GM12874 (cell line): ENCODE results near the gene MPG.

Source experiments
- TF ChIP-seq, protein P1 (sequence below): IDR thresholded peaks from 2 replicates; pipeline ENCODE4 v1.5.1; 2011; ENCODE audit warnings: low read depth, mild to moderate bottlenecking, control low read depth, low read length, moderate library complexity; ENCODE audit not compliant: insufficient read depth

Gene MPG

GRCh38 chr16:122361-122760, 44.3 kb downstream of the MPG start:
- TF ChIP-seq, protein P1, sequence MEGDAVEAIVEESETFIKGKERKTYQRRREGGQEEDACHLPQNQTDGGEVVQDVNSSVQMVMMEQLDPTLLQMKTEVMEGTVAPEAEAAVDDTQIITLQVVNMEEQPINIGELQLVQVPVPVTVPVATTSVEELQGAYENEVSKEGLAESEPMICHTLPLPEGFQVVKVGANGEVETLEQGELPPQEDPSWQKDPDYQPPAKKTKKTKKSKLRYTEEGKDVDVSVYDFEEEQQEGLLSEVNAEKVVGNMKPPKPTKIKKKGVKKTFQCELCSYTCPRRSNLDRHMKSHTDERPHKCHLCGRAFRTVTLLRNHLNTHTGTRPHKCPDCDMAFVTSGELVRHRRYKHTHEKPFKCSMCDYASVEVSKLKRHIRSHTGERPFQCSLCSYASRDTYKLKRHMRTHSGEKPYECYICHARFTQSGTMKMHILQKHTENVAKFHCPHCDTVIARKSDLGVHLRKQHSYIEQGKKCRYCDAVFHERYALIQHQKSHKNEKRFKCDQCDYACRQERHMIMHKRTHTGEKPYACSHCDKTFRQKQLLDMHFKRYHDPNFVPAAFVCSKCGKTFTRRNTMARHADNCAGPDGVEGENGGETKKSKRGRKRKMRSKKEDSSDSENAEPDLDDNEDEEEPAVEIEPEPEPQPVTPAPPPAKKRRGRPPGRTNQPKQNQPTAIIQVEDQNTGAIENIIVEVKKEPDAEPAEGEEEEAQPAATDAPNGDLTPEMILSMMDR, result no peak

DNA sequence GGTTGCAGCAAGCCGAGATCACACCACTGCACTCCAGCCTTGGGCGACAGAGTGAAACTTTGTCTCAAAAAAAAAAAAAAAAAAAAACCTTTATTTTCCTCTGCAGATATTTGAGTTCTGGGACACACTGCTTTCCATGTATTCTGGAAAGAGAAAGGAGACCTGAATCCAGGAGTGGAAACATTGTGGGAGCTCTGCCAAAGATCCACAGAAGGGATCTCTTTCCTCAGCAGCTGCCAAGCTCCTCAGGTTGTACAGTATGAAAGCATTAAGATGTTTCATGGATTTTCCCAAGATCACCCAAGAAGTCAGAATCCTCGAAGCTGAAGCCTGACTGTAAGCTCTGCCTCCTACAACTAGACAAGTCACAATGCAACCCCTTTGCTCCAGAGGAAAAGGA, 47.0 kb downstream of the MPG start:
- TF ChIP-seq, protein P1, result no peak

GRCh38 chr16:129075-129474, 51.0 kb downstream of the MPG start:
- TF ChIP-seq, protein P1, result no peak

DNA sequence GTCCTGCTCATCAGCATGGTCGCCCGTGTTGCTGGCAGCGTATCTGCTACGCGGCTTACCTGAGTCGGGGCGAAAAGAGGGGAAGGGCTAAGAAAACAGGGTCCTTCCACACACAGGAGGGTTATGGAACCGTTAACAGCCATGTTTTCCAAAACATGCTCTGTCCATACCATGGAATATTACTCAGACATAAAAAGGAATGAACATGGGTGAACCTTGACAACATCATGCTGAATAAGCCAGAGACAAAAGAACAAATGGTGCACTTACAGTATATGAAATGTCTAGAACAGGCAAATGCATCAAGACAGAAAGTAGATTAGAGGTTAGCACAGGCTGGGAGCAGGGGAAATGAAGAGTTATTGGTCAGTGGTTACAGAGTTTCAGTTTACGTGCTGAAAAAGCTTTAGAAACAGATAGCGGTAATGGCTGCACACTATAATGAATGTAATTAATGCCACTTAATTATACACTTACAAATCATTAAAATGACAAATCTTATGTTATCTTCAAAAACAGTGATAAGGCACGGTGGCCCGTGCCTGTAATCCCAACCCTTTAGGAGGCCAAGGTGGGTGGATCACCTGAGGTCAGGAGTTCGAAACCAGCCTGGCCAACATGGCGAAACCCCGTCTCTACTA, 52.6 kb downstream of the MPG start:
- TF ChIP-seq, protein P1, result no peak

DNA sequence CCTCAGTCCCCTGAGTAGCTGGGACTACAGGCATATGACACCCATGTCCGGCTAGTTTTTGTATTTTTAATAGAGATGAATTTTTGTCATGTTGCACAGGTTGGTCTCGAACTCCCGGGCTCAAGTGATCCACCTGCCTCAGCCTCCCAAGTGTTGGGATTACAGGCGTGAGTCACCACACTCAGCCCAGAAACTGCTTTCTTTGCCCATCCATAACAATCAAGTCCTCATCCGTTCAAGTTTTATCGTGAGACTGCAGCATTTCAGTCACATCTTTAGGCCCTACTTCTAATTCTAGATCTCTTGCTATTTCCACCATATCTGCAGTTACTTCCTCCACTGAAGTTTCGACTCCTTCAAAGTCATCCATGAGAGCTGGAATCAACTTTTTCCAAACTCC, 54.1 kb downstream of the MPG start:
- TF ChIP-seq, protein P1, result no peak

- TF ChIP-seq, protein P1, result no peak
Measured at GRCh38 chr16:133716-134115, 55.7 kb downstream of the MPG start.
